Brain microvascular endothelial cell (primary cell): ENCODE results near the gene ACTN1.

Experiments
- DNase-seq: peaks from one replicate; pipeline ENCODE4 v3.0.0-alpha.2; 2020
- H3K27ac ChIP-seq: fragments of 250-450 bp; sonication (Bioruptor Pico); 2 replicates; pipeline ENCODE4 v1.5.1; 2020; ENCODE audit warnings: mild to moderate bottlenecking, moderate library complexity
- H3K27me3 ChIP-seq: fragments of 250-450 bp; sonication (Bioruptor Pico); replicated peaks from 2 replicates; pipeline ENCODE4 v1.5.1; 2020; ENCODE audit warnings: mild to moderate bottlenecking
- H3K36me3 ChIP-seq: fragments of 250-450 bp; sonication (Bioruptor Pico); replicated peaks from 2 replicates; pipeline ENCODE4 v1.5.1; 2020; ENCODE audit warnings: mild to moderate bottlenecking
- H3K4me3 ChIP-seq: 2 replicates; pipeline ENCODE4 v1.5.1; 2011; ENCODE audit warnings: low read depth, mild to moderate bottlenecking, control low read depth, low read length, moderate library complexity
- CTCF ChIP-seq: IDR thresholded peaks from 2 replicates; pipeline ENCODE4 v1.5.1; 2011; ENCODE audit warnings: low read depth, mild to moderate bottlenecking, moderate library complexity, low read length, control low read depth, inconsistent platforms; ENCODE audit errors: missing control alignments
- in situ Hi-C: cut with HindIII; loops from 2 replicates; pipeline ENCODE4 v1.10.0; 2017; ENCODE audit warnings: low sequenced_read_pairs, low pct_ligation_motif_present

The ACTN1 gene

DNA sequence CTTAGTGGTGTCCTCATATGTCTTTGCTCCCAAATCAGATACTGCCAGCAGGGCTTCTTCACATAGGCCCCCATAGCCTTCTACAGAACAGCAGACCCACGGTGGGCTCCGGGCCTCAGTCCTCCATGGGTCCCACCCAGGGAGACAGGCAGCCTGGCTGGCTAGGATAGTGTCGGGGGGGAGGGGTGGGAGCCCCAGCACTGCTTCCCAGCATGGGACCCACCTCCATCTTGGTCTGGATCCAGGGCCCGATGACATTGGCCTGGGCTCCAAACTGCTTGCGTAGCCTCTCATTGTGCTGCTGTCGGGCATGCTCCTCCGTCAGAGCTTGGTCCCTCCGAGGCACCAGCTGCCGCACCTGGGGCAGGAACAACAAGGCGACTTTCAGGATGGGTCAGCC lies 96.9 kb downstream of the ACTN1 start:
- in situ Hi-C loops, result loop anchor here (25.0 kb wide), 1 partner anchor 205 kb away; no protein-coding TSS in a partner anchor
- no peak overlapping the region for H3K27ac ChIP-seq

DNA sequence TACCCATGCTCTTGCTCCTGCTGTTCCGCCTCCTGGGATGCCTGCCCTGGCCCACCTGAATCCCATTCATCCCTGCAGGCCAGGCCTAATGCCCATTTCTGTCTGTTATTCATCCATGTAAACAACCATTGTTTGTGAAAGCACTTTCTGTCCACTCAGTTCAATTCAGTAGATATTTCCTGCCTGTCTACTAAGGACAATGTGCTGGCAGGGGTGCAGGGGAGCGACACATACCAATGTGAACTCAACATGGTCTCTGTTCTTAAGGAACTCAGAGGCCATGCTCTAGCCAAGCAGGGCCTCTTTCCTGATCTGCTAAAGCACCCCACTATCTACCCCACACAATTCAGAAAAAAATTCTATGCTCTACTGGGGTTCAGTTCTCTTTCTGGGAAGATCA lies 97.7 kb downstream of the ACTN1 start:
- TF ChIP-seq CTCF, result no peak
- DNase-seq, result no peak
- in situ Hi-C loops, result loop anchor here (25.0 kb wide), 1 partner anchor 206 kb away; no protein-coding TSS in a partner anchor
- peaks cover 97% of the 10 kb centered on the region for H3K36me3 ChIP-seq
- no peak overlapping the region for H3K27ac ChIP-seq
- H3K4me3 ChIP-seq, result no peak overlapping the region
- H3K27me3 ChIP-seq, result no peaks in the 10 kb centered on the region

More for the DNA sequence above, 96.9 kb downstream of the ACTN1 start:
- Histone ChIP-seq H3K4me3 (no peak overlapping the region), H3K36me3 (peaks cover 96% of the 10 kb centered on the region), H3K27me3 (no peaks in the 10 kb centered on the region)
- DNase-seq, result no peak
- TF ChIP-seq CTCF, result no peak

- H3K27ac ChIP-seq, result no peak overlapping the region
- H3K27me3 ChIP-seq, result no peaks in the 10 kb centered on the region
- no peak overlapping the region for H3K4me3 ChIP-seq
- peaks cover 97% of the 10 kb centered on the region for H3K36me3 ChIP-seq
- in situ Hi-C loops, result loop anchor here (25.0 kb wide), 1 partner anchor 207 kb away; no protein-coding TSS in a partner anchor
- TF ChIP-seq CTCF, result no peak
- no peak for DNase-seq
Observed at GRCh38 chr14:68880581-68881105, 98.5 kb downstream of the ACTN1 start.

DNA sequence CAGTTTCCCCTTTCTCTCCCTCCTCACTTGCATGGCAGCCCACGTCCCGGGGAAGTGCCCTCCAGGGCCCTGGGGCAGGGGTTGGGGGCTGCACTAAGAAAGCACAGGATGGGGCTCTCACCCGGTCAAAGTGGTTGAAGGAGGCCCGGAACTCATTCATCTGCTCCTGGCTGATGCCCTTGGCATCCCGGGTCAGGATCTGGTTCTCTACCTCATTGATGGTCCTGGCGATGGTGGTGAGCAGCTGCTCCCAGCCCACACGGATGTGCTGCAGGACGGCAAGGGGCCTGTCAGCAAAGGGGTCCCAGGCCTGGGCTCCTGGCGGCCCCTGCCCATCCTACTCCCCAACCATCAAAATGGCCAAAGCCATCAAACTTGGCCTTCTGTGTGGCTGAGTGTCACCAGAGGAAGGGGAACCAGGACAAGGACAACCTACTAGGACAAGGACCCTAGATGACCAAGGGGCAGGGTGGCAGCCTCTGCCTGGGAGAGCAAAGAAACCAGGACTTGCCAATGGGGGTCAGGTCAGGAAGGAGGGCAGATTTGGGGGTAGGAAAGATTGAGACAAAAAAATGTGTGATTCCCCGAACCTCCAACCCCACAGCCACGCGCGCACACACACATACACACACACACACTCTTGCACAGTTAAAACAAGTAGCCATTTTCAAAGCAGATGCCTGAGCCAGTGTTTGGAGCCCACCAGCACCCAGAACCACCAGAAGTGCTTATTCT lies 99.1 kb downstream of the ACTN1 start:
- H3K36me3 ChIP-seq, result peaks cover 98% of the 10 kb centered on the region
- TF ChIP-seq CTCF, result no peak
- in situ Hi-C loops, result loop anchor here (25.0 kb wide), 1 partner anchor 207 kb away; no protein-coding TSS in a partner anchor
- H3K27ac ChIP-seq, result no peak overlapping the region
- no peaks in the 10 kb centered on the region for H3K27me3 ChIP-seq
- no peak overlapping the region for H3K4me3 ChIP-seq
- no peak for DNase-seq

GRCh38 chr14:68879321-68879781 lies 99.8 kb downstream of the ACTN1 start:
- DNase-seq, result no peak
- Histone ChIP-seq H3K27ac (no peak overlapping the region), H3K27me3 (no peaks in the 10 kb centered on the region), H3K4me3 (no peak overlapping the region), H3K36me3 (peaks cover 98% of the 10 kb centered on the region)
- in situ Hi-C loops, result loop anchor here (25.0 kb wide), 1 partner anchor 208 kb away; no protein-coding TSS in a partner anchor
- TF ChIP-seq CTCF, result no peak
